Large intestine (tissue), 12 donors: ENCODE measurements around the gene E2F7. TPM values are rescaled to one million over a fixed set of nuclear protein-coding genes. Genes with fewer than 3 reads are reported as not detected.

Experiments used
- DNase-seq, 2 donors: peaks; one replicate each; pipeline versions ENCODE4 v3.0.0 to v3.0.0-alpha.2; 2013
- H3K27ac ChIP-seq: one replicate; pipeline ENCODE4 v1.5.1; 2013; ENCODE audit warnings: low read length
- H3K27me3 ChIP-seq: 2 replicates; pipeline ENCODE4 v1.6.1; 2013; ENCODE audit warnings: low read length; ENCODE audit not compliant: control insufficient read depth, insufficient read depth
- H3K36me3 ChIP-seq: 2 replicates; pipeline ENCODE4 v1.6.1; 2013; ENCODE audit warnings: low read length; ENCODE audit not compliant: control insufficient read depth, insufficient read depth
- H3K4me1 ChIP-seq: one replicate; pipeline ENCODE4 v1.6.1; 2013; ENCODE audit warnings: low read length; ENCODE audit not compliant: control insufficient read depth, insufficient read depth
- H3K4me3 ChIP-seq: one replicate; pipeline ENCODE4 v1.5.1; 2013; ENCODE audit warnings: low read length
- H3K9me3 ChIP-seq: one replicate; pipeline ENCODE4 v1.6.1; 2013; ENCODE audit warnings: mild to moderate bottlenecking, low read depth, low read length, moderate library complexity; ENCODE audit not compliant: control insufficient read depth
- WGBS: methylation state at CpG from one replicate; pipeline ENCODE4 v1.1.5; 2013; ENCODE audit warnings: low lambda C conversion rate; ENCODE audit not compliant: insufficient coverage; 5-methylcytosine and 5-hydroxymethylcytosine counted together
- long read RNA-seq, 11 donors: transcript quantifications; one replicate each; lab custom pipeline, GENCODE V29; 2026
- polyA plus RNA-seq: library from polyadenylated mRNA; unstranded; fragments of 120-200 nt; gene quantifications from one replicate; pipeline ENCODE4 v1.2.1, GENCODE V29; 2013

The E2F7 gene
- polyA plus RNA-seq, result 3.7 TPM
- long read RNA-seq, donor 1, result 0 reads
- long read RNA-seq, donor 2, partial matches to known transcripts, result 0 of 1 reads
- long read RNA-seq, donor 2, other reads (novel, unspliced or antisense), result 0 of 1 reads
- long read RNA-seq, donor 3, result 0 reads
- long read RNA-seq, donor 4, result 0 reads
- long read RNA-seq, donor 5, result 0 reads
- long read RNA-seq, donor 6, result 0 reads
- long read RNA-seq, donor 7, result 0 reads
- long read RNA-seq, donor 8, full-length matches to known transcripts, result 1 of 1 reads
- long read RNA-seq, donor 8, partial matches to known transcripts, result 0 of 1 reads
- long read RNA-seq, donor 8, other reads (novel, unspliced or antisense), result 0 of 1 reads
- long read RNA-seq, donor 9, result 0 reads
- long read RNA-seq, donor 10, result 0 reads
- long read RNA-seq, donor 11, full-length matches to known transcripts, result 1 of 1 reads
- long read RNA-seq, donor 11, partial matches to known transcripts, result 0 of 1 reads
- long read RNA-seq, donor 11, other reads (novel, unspliced or antisense), result 0 of 1 reads

- H3K9me3 ChIP-seq, result no peaks in the 10 kb centered on the region
- no peaks in the 10 kb centered on the region for H3K4me1 ChIP-seq
- peak within 1 kb of the TSS; percentile 67 for H3K4me3 ChIP-seq
- H3K36me3 ChIP-seq, result no peaks in the 10 kb centered on the region
- peak; percentile 57 to 88 for DNase-seq
- no peak within 1 kb of the TSS for H3K27ac ChIP-seq
- peaks cover 3% of the 10 kb centered on the region for H3K27me3 ChIP-seq
- WGBS, result no CpG with 5 or more reads among the region's 87 CpGs
Measured at GRCh38 chr12:77065361-77066204, at the start of gene E2F7. E2F7 (minus strand) TSS chr12:77065569; CDS start chr12:77064635, 934 bp downstream.

- no peaks in the 10 kb centered on the region for H3K27me3 ChIP-seq
- no CpG with 5 or more reads among the region's 4 CpGs for WGBS
- no peaks in the 10 kb centered on the region for H3K4me1 ChIP-seq
- no peak overlapping the region for H3K4me3 ChIP-seq
- no peaks in the 10 kb centered on the region for H3K9me3 ChIP-seq
- DNase-seq, result no peak
- no peak overlapping the region for H3K27ac ChIP-seq
- H3K36me3 ChIP-seq, result no peaks in the 10 kb centered on the region
Measured at GRCh38 chr12:77113971-77114370, 48.6 kb upstream of the E2F7 start.

GRCh38 chr12:77108707-77109106 lies 43.3 kb upstream of the E2F7 start:
- Histone ChIP-seq H3K4me1 (no peaks in the 10 kb centered on the region), H3K9me3 (no peaks in the 10 kb centered on the region), H3K27me3 (no peaks in the 10 kb centered on the region), H3K4me3 (no peak overlapping the region), H3K27ac (no peak overlapping the region), H3K36me3 (no peaks in the 10 kb centered on the region)
- DNase-seq, result no peak
- 17% methylated on average over 1 of the region's 1 CpG for WGBS

- no CpG with 5 or more reads among the region's 2 CpGs for WGBS
- no peak for DNase-seq
- no peaks in the 10 kb centered on the region for H3K9me3 ChIP-seq
- no peaks in the 10 kb centered on the region for H3K36me3 ChIP-seq
- H3K27ac ChIP-seq, result no peak overlapping the region
- H3K4me3 ChIP-seq, result no peak overlapping the region
- no peaks in the 10 kb centered on the region for H3K27me3 ChIP-seq
- H3K4me1 ChIP-seq, result no peaks in the 10 kb centered on the region
Measured at GRCh38 chr12:77107121-77107520, 41.8 kb upstream of the E2F7 start.

GRCh38 chr12:77104792-77105191 lies 39.4 kb upstream of the E2F7 start:
- DNase-seq, result no peak
- H3K27ac ChIP-seq, result no peak overlapping the region
- H3K9me3 ChIP-seq, result no peaks in the 10 kb centered on the region
- no peak overlapping the region for H3K4me3 ChIP-seq
- WGBS, result 73% methylated on average over 3 of the region's 3 CpGs
- no peaks in the 10 kb centered on the region for H3K36me3 ChIP-seq
- H3K27me3 ChIP-seq, result no peaks in the 10 kb centered on the region
- no peaks in the 10 kb centered on the region for H3K4me1 ChIP-seq

- DNase-seq, result no peak
- Histone ChIP-seq H3K9me3 (no peaks in the 10 kb centered on the region), H3K27me3 (no peaks in the 10 kb centered on the region), H3K4me3 (no peak overlapping the region), H3K4me1 (no peaks in the 10 kb centered on the region), H3K27ac (no peak overlapping the region), H3K36me3 (no peaks in the 10 kb centered on the region)
- 100% methylated on average over 1 of the region's 1 CpG for WGBS
Measured at GRCh38 chr12:77104286-77104685, 38.9 kb upstream of the E2F7 start.

- H3K27ac ChIP-seq, result no peak overlapping the region
- no peaks in the 10 kb centered on the region for H3K36me3 ChIP-seq
- H3K9me3 ChIP-seq, result no peaks in the 10 kb centered on the region
- no peaks in the 10 kb centered on the region for H3K27me3 ChIP-seq
- no CpG with 5 or more reads among the region's 1 CpG for WGBS
- H3K4me1 ChIP-seq, result no peaks in the 10 kb centered on the region
- no peak for DNase-seq
- H3K4me3 ChIP-seq, result no peak overlapping the region
Measured at GRCh38 chr12:77102691-77103090, 37.3 kb upstream of the E2F7 start.

- Histone ChIP-seq H3K4me1 (no peaks in the 10 kb centered on the region), H3K9me3 (no peaks in the 10 kb centered on the region)
- no peak for DNase-seq
Measured at GRCh38 chr12:77102123-77102522, 36.8 kb upstream of the E2F7 start.

GRCh38 chr12:77099799-77100198 lies 34.4 kb upstream of the E2F7 start:
- Histone ChIP-seq H3K27ac (no peak overlapping the region), H3K4me3 (no peak overlapping the region), H3K4me1 (no peaks in the 10 kb centered on the region), H3K9me3 (no peaks in the 10 kb centered on the region), H3K27me3 (no peaks in the 10 kb centered on the region), H3K36me3 (no peaks in the 10 kb centered on the region)
- DNase-seq, result no peak
- no CpG with 5 or more reads among the region's 2 CpGs for WGBS

More at GRCh38 chr12:77102123-77102522, 36.8 kb upstream of the E2F7 start:
- H3K4me3 ChIP-seq, result no peak overlapping the region
- no peaks in the 10 kb centered on the region for H3K36me3 ChIP-seq
- 100% methylated on average over 1 of the region's 2 CpGs for WGBS
- H3K27ac ChIP-seq, result no peak overlapping the region
- no peaks in the 10 kb centered on the region for H3K27me3 ChIP-seq

GRCh38 chr12:77097846-77098245 lies 32.5 kb upstream of the E2F7 start:
- Histone ChIP-seq H3K9me3 (no peaks in the 10 kb centered on the region), H3K4me1 (no peaks in the 10 kb centered on the region), H3K27ac (no peak overlapping the region), H3K4me3 (no peak overlapping the region), H3K36me3 (no peaks in the 10 kb centered on the region), H3K27me3 (no peaks in the 10 kb centered on the region)
- WGBS, result no CpG with 5 or more reads among the region's 3 CpGs
- DNase-seq, result no peak
